Panc1 (cell line): ENCODE measurements around the gene ALOX5AP.
A peak's percentile ranks its signal among the peaks of the same experiment; 100 is the strongest.

Experiments
- CTCF ChIP-seq: fragments of 450-650 bp; IDR thresholded peaks from 2 replicates; pipeline ENCODE4 v1.5.1; 2017; ENCODE audit warnings: mild to moderate bottlenecking
- POLR2AphosphoS5 ChIP-seq: IDR thresholded peaks from 2 replicates; pipeline ENCODE4 v1.6.1; 2012; ENCODE audit warnings: mild to moderate bottlenecking, low read depth, low read length, moderate library complexity
- REST ChIP-seq, 2 experiments: IDR thresholded peaks; 2 replicates each; pipeline ENCODE4 v1.6.1; 2011 to 2012; ENCODE audit warnings: low read depth in 2 of 2, control low read depth in 1 of 2, low read length in 1 of 2, mild to moderate bottlenecking in 1 of 2, moderate library complexity in 1 of 2; ENCODE audit not compliant: insufficient read depth in 1 of 2
- SIN3A ChIP-seq: IDR thresholded peaks from 2 replicates; pipeline ENCODE4 v1.6.1; 2012; ENCODE audit warnings: low read depth, mild to moderate bottlenecking, low read length, moderate library complexity, borderline replicate concordance; ENCODE audit not compliant: insufficient read depth
- TCF7L2 ChIP-seq: IDR thresholded peaks from 2 replicates; pipeline ENCODE4 v1.6.1; 2011; ENCODE audit warnings: mild to moderate bottlenecking, low read depth, low read length, inconsistent platforms

GRCh38 chr13:30802953-30803478, 67.7 kb downstream of the ALOX5AP start:
- TF ChIP-seq CTCF: peak; percentile 86
- no peak for TF ChIP-seq TCF7L2
- TF ChIP-seq POLR2AphosphoS5: no peak
- TF ChIP-seq SIN3A: no peak
- no peak for TF ChIP-seq REST (IDR thresholded peaks at IDR 0.05; ENCODE audit: insufficient read depth in 1 of 2, low read depth in 2 of 2, low read length in 1 of 2)
